ENCODE results near the gene UBE2Q1.

The UBE2Q1 gene

GRCh38 chr1:154571244-154571963, 12.9 kb upstream of the UBE2Q1 start:
- no peak overlapping the region for H3K4me2 ChIP-seq (ENCODE audit: low read length)
- no peak overlapping the region for H2BK15ac ChIP-seq (replicated peaks; ENCODE audit: low read depth)
- H3K79me2 ChIP-seq (ENCODE audit: control insufficient read depth, insufficient read depth, low read length): no peaks in the 10 kb centered on the region
- H3K9ac ChIP-seq (ENCODE audit: low read length): no peak overlapping the region
- H3K23ac ChIP-seq (ENCODE audit: low read length): no peak overlapping the region
- H3K56ac ChIP-seq (ENCODE audit: low read length): no peak overlapping the region
- no peak overlapping the region for H2BK5ac ChIP-seq (ENCODE audit: low read length)
- H3K27ac ChIP-seq (ENCODE audit: low read depth, low read length): no peak overlapping the region
- no peak overlapping the region for H2BK120ac ChIP-seq (ENCODE audit: low read depth, low read length)
- H3K79me1 ChIP-seq (ENCODE audit: low read length): no peaks in the 10 kb centered on the region
- no peaks in the 10 kb centered on the region for H3K27me3 ChIP-seq (ENCODE audit: insufficient read depth, low read length, poor library complexity)
- no peaks in the 10 kb centered on the region for H3K36me3 ChIP-seq (ENCODE audit: control insufficient read depth, insufficient read depth, low read length)
- H4K5ac ChIP-seq (ENCODE audit: low read length): no peak overlapping the region
- no peak overlapping the region for H2AK5ac ChIP-seq (ENCODE audit: low read length)
- no peak overlapping the region for H3K4me3 ChIP-seq (ENCODE audit: low read length)
- H3K18ac ChIP-seq (ENCODE audit: low read length): no peak overlapping the region
- no peak for DNase-seq
- peaks cover 6% of the 10 kb centered on the region for H3K4me1 ChIP-seq (ENCODE audit: control insufficient read depth, low read depth, low read length)
- WGBS (ENCODE audit: extremely low coverage, insufficient coverage, low lambda C conversion rate): no CpG with 5 or more reads among the region's 59 CpGs
- no peak overlapping the region for H3K4ac ChIP-seq (ENCODE audit: low read depth, low read length)
- no peak overlapping the region for H4K8ac ChIP-seq (ENCODE audit: low read depth, low read length)

GRCh38 chr1:154568157-154568815, 9.8 kb upstream of the UBE2Q1 start:
- WGBS (ENCODE audit: extremely low coverage, insufficient coverage, low lambda C conversion rate): no CpG with 5 or more reads among the region's 17 CpGs
- H2BK15ac ChIP-seq (replicated peaks; ENCODE audit: low read depth): no peak overlapping the region
- no peak overlapping the region for H2AK5ac ChIP-seq (ENCODE audit: low read length)
- peaks cover 6% of the 10 kb centered on the region for H3K4me1 ChIP-seq (ENCODE audit: control insufficient read depth, low read depth, low read length)
- H3K4me2 ChIP-seq (ENCODE audit: low read length): peak overlapping the region; percentile 64
- H3K27me3 ChIP-seq (ENCODE audit: insufficient read depth, low read length, poor library complexity): no peaks in the 10 kb centered on the region
- H3K79me1 ChIP-seq (ENCODE audit: low read length): no peaks in the 10 kb centered on the region
- no peaks in the 10 kb centered on the region for H3K36me3 ChIP-seq (ENCODE audit: control insufficient read depth, insufficient read depth, low read length)
- peak overlapping the region; percentile 46 for H3K9ac ChIP-seq (ENCODE audit: low read length)
- no peak overlapping the region for H4K5ac ChIP-seq (ENCODE audit: low read length)
- H2BK5ac ChIP-seq (ENCODE audit: low read length): no peak overlapping the region
- H3K56ac ChIP-seq (ENCODE audit: low read length): no peak overlapping the region
- H3K79me2 ChIP-seq (ENCODE audit: control insufficient read depth, insufficient read depth, low read length): no peaks in the 10 kb centered on the region
- no peak overlapping the region for H2BK120ac ChIP-seq (ENCODE audit: low read depth, low read length)
- no peak for DNase-seq
- no peak overlapping the region for H3K18ac ChIP-seq (ENCODE audit: low read length)
- no peak overlapping the region for H3K4me3 ChIP-seq (ENCODE audit: low read length)
- H4K8ac ChIP-seq (ENCODE audit: low read depth, low read length): no peak overlapping the region
- no peak overlapping the region for H3K27ac ChIP-seq (ENCODE audit: low read depth, low read length)
- no peak overlapping the region for H3K23ac ChIP-seq (ENCODE audit: low read length)
- no peak overlapping the region for H3K4ac ChIP-seq (ENCODE audit: low read depth, low read length)

- Histone ChIP-seq H3K79me1 (ENCODE audit: low read length) (no peaks in the 10 kb centered on the region), H3K9ac (ENCODE audit: low read length) (peak within 1 kb of the TSS; percentile 46), H3K4me1 (ENCODE audit: control insufficient read depth, low read depth, low read length) (peaks cover 6% of the 10 kb centered on the region), H2BK5ac (ENCODE audit: low read length) (no peak within 1 kb of the TSS), H3K36me3 (ENCODE audit: control insufficient read depth, insufficient read depth, low read length) (no peaks in the 10 kb centered on the region), H3K4ac (ENCODE audit: low read depth, low read length) (no peak within 1 kb of the TSS), H3K79me2 (ENCODE audit: control insufficient read depth, insufficient read depth, low read length) (no peaks in the 10 kb centered on the region), H4K5ac (ENCODE audit: low read length) (no peak within 1 kb of the TSS), H3K18ac (ENCODE audit: low read length) (no peak within 1 kb of the TSS), H3K4me3 (ENCODE audit: low read length) (peak within 1 kb of the TSS; percentile 1), H3K27me3 (ENCODE audit: insufficient read depth, low read length, poor library complexity) (no peaks in the 10 kb centered on the region), H3K56ac (ENCODE audit: low read length) (peak within 1 kb of the TSS; percentile 78), H4K8ac (ENCODE audit: low read depth, low read length) (no peak within 1 kb of the TSS), H3K23ac (ENCODE audit: low read length) (no peak within 1 kb of the TSS), H3K4me2 (ENCODE audit: low read length) (peak within 1 kb of the TSS; percentile 64), H2BK15ac (replicated peaks; ENCODE audit: low read depth) (no peak within 1 kb of the TSS), H2BK120ac (ENCODE audit: low read depth, low read length) (no peak within 1 kb of the TSS), H3K27ac (ENCODE audit: low read depth, low read length) (no peak within 1 kb of the TSS), H2AK5ac (ENCODE audit: low read length) (no peak within 1 kb of the TSS)
- no CpG with 5 or more reads among the region's 53 CpGs for WGBS (ENCODE audit: extremely low coverage, insufficient coverage, low lambda C conversion rate)
- DNase-seq: peak; percentile 93
Observed at GRCh38 chr1:154567386-154568156, 9.1 kb upstream of the UBE2Q1 start, which contains the start of gene CHRNB2. CHRNB2 (plus strand) TSS chr1:154567778; CDS start chr1:154568045, 267 bp downstream.

GRCh38 chr1:154565876-154566275, 7.4 kb upstream of the UBE2Q1 start:
- H3K18ac ChIP-seq (ENCODE audit: low read length): no peak overlapping the region
- DNase-seq: no peak
- no peak overlapping the region for H2AK5ac ChIP-seq (ENCODE audit: low read length)
- no peaks in the 10 kb centered on the region for H3K27me3 ChIP-seq (ENCODE audit: insufficient read depth, low read length, poor library complexity)
- no CpG with 5 or more reads among the region's 6 CpGs for WGBS (ENCODE audit: extremely low coverage, insufficient coverage, low lambda C conversion rate)
- no peak overlapping the region for H3K4me2 ChIP-seq (ENCODE audit: low read length)
- no peak overlapping the region for H3K4ac ChIP-seq (ENCODE audit: low read depth, low read length)
- no peak overlapping the region for H3K9ac ChIP-seq (ENCODE audit: low read length)
- H3K4me3 ChIP-seq (ENCODE audit: low read length): no peak overlapping the region
- H3K27ac ChIP-seq (ENCODE audit: low read depth, low read length): no peak overlapping the region
- no peak overlapping the region for H2BK120ac ChIP-seq (ENCODE audit: low read depth, low read length)
- no peak overlapping the region for H3K56ac ChIP-seq (ENCODE audit: low read length)
- peaks cover 6% of the 10 kb centered on the region for H3K4me1 ChIP-seq (ENCODE audit: control insufficient read depth, low read depth, low read length)
- no peak overlapping the region for H2BK15ac ChIP-seq (replicated peaks; ENCODE audit: low read depth)
- no peaks in the 10 kb centered on the region for H3K79me2 ChIP-seq (ENCODE audit: control insufficient read depth, insufficient read depth, low read length)
- H3K23ac ChIP-seq (ENCODE audit: low read length): no peak overlapping the region
- no peaks in the 10 kb centered on the region for H3K79me1 ChIP-seq (ENCODE audit: low read length)
- no peak overlapping the region for H4K8ac ChIP-seq (ENCODE audit: low read depth, low read length)
- no peak overlapping the region for H4K5ac ChIP-seq (ENCODE audit: low read length)
- H3K36me3 ChIP-seq (ENCODE audit: control insufficient read depth, insufficient read depth, low read length): no peaks in the 10 kb centered on the region
- no peak overlapping the region for H2BK5ac ChIP-seq (ENCODE audit: low read length)

GRCh38 chr1:154559466-154560044, 1.1 kb upstream of the UBE2Q1 start:
- Histone ChIP-seq H3K4me3 (ENCODE audit: low read length) (no peak overlapping the region), H3K56ac (ENCODE audit: low read length) (peak overlapping the region; percentile 91), H3K27me3 (ENCODE audit: insufficient read depth, low read length, poor library complexity) (no peaks in the 10 kb centered on the region), H3K4me2 (ENCODE audit: low read length) (peak overlapping the region; percentile 52), H2BK5ac (ENCODE audit: low read length) (no peak overlapping the region), H3K23ac (ENCODE audit: low read length) (no peak overlapping the region), H2AK5ac (ENCODE audit: low read length) (no peak overlapping the region), H3K18ac (ENCODE audit: low read length) (no peak overlapping the region), H3K79me2 (ENCODE audit: control insufficient read depth, insufficient read depth, low read length) (peaks cover 26% of the 10 kb centered on the region), H3K79me1 (ENCODE audit: low read length) (peaks cover 19% of the 10 kb centered on the region), H4K5ac (ENCODE audit: low read length) (peak overlapping the region; percentile 12), H2BK15ac (replicated peaks; ENCODE audit: low read depth) (no peak overlapping the region), H4K8ac (ENCODE audit: low read depth, low read length) (no peak overlapping the region), H3K4ac (ENCODE audit: low read depth, low read length) (no peak overlapping the region), H3K9ac (ENCODE audit: low read length) (peak overlapping the region; percentile 73), H2BK120ac (ENCODE audit: low read depth, low read length) (no peak overlapping the region), H3K4me1 (ENCODE audit: control insufficient read depth, low read depth, low read length) (peaks cover 10% of the 10 kb centered on the region), H3K36me3 (ENCODE audit: control insufficient read depth, insufficient read depth, low read length) (peaks cover 1% of the 10 kb centered on the region), H3K27ac (ENCODE audit: low read depth, low read length) (no peak overlapping the region)
- WGBS (ENCODE audit: extremely low coverage, insufficient coverage, low lambda C conversion rate): no CpG with 5 or more reads among the region's 13 CpGs
- peak; percentile 97 for DNase-seq

Data from mesendoderm (in vitro differentiated cells).